ENCODE results near the gene TMEM120B.
A peak's percentile ranks its signal among the peaks of the same experiment; 100 is the strongest.

GRCh38 chr12:121776190-121777098, 63.9 kb downstream of the TMEM120B start:
- peak; percentile 65 for TF ChIP-seq RAD21 (IDR thresholded peaks at IDR 0.05; ENCODE audit: low read length)
- peak; percentile 76 for TF ChIP-seq CTCF (conservative IDR thresholded peaks at IDR 0.05; ENCODE audit: low read depth, low read length)
- no peak for TF ChIP-seq MXI1 (IDR thresholded peaks at IDR 0.05; ENCODE audit: borderline replicate concordance, low read depth, low read length)

Measured in IMR-90 (cell line).